ENCODE data around the gene LRRD1.
"Not testable (repeated sequence)": the region's sequence is repeated elsewhere in the genome, so short reads cannot be mapped to it uniquely, and the experiment has no call there.

LRRD1 gene

GRCh38 chr7:92141161-92141560 lies 37.8 kb downstream of the LRRD1 start:
- DNase-seq (ENCODE audit: low read depth): no peak

GRCh38 chr7:92137557-92137956 lies 41.4 kb downstream of the LRRD1 start:
- no peak for DNase-seq (ENCODE audit: low read depth)

GRCh38 chr7:92135052-92135889 lies 43.7 kb downstream of the LRRD1 start:
- no peak for DNase-seq (ENCODE audit: low read depth)

- peak; percentile 89 for DNase-seq (ENCODE audit: low read depth)
Measured at GRCh38 chr7:92134271-92135051, 44.5 kb downstream of the LRRD1 start, which contains the start of gene CYP51A1. CYP51A1 (minus strand) TSS chr7:92134477; CDS start chr7:92134364, 113 bp downstream.

- peak; percentile 56 for DNase-seq (ENCODE audit: low read depth)
Measured at GRCh38 chr7:92133737-92134270, 45.1 kb downstream of the LRRD1 start.

- DNase-seq (ENCODE audit: low read depth): no peak
Measured at GRCh38 chr7:92133133-92133736, 45.7 kb downstream of the LRRD1 start.

- no peak for DNase-seq (ENCODE audit: low read depth)
Measured at GRCh38 chr7:92131764-92132330, 47.1 kb downstream of the LRRD1 start.

GRCh38 chr7:92131093-92131492 lies 47.8 kb downstream of the LRRD1 start:
- DNase-seq (ENCODE audit: low read depth): no peak

- DNase-seq (ENCODE audit: low read depth): no peak
Measured at GRCh38 chr7:92121681-92122080, 57.3 kb downstream of the LRRD1 start.

GRCh38 chr7:92119213-92119759 lies 59.7 kb downstream of the LRRD1 start:
- DNase-seq (ENCODE audit: low read depth): no peak

- DNase-seq (ENCODE audit: low read depth): no peak
Measured at GRCh38 chr7:92116949-92117348, 62.0 kb downstream of the LRRD1 start.

GRCh38 chr7:92115821-92116220 lies 63.1 kb downstream of the LRRD1 start:
- DNase-seq (ENCODE audit: low read depth): no peak

GRCh38 chr7:92110857-92111256 lies 68.1 kb downstream of the LRRD1 start:
- DNase-seq (ENCODE audit: low read depth): no peak

- no peak for DNase-seq (ENCODE audit: low read depth)
Measured at GRCh38 chr7:92108821-92109220, 70.1 kb downstream of the LRRD1 start.

GRCh38 chr7:92102862-92103261 lies 76.1 kb downstream of the LRRD1 start:
- not testable (repeated sequence) for DNase-seq (ENCODE audit: low read depth)

- no peak for DNase-seq (ENCODE audit: low read depth)
Measured at GRCh38 chr7:92100534-92100933, 78.4 kb downstream of the LRRD1 start.

GRCh38 chr7:92095380-92095779 lies 83.6 kb downstream of the LRRD1 start:
- DNase-seq (ENCODE audit: low read depth): no peak

Measured in stimulated activated CD8-positive, alpha-beta memory T cell treated with anti-CD3 and anti-CD28 coated beads, Interleukin-7, amount 100 ng/mL, for 24 hours (primary cell).